DND-41 (cell line): ENCODE results near the gene IFI6.

Experiments
- EZH2 ChIP-seq: IDR thresholded peaks from 3 replicates; pipeline ENCODE4 v1.6.1; 2012; ENCODE audit warnings: borderline replicate concordance, low read depth, mild to moderate bottlenecking, moderate library complexity, low read length, inconsistent platforms; ENCODE audit not compliant: severe bottlenecking
- TF ChIP-seq, protein P1 (sequence below): IDR thresholded peaks from 2 replicates; pipeline ENCODE4 v1.5.1; 2012; ENCODE audit warnings: borderline replicate concordance, low read length, moderate library complexity, mild to moderate bottlenecking; ENCODE audit not compliant: poor library complexity, severe bottlenecking; ENCODE audit errors: extremely low read depth

DNA sequence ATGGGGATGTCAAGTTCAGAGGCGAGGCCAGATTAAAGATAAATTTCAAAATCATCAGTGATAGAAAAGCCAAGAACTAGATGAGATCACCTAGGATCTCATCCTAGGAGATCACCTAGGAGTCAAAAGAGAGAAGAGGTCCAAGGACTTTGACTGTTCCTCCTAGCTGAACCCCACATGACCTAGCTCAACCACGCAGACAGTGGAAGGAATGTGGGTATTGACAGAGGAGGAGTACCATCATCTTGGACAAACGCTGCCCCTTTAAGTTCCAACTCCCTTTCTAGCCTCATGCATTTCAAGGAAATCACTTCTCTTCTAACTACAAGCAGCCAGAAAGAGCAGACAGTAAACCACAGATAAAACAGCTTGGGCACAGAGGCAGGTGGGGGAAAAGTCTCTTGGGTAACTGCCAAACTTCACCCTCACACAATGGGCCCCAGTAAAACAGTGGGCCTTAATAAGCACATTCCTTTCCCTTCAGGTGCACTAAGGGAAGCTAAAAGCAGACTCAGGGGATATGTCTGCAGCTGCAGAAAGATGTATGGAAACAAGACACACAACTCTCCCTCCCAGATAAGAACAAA is 41.2 kb upstream of the IFI6 start:
- TF ChIP-seq, protein P1, sequence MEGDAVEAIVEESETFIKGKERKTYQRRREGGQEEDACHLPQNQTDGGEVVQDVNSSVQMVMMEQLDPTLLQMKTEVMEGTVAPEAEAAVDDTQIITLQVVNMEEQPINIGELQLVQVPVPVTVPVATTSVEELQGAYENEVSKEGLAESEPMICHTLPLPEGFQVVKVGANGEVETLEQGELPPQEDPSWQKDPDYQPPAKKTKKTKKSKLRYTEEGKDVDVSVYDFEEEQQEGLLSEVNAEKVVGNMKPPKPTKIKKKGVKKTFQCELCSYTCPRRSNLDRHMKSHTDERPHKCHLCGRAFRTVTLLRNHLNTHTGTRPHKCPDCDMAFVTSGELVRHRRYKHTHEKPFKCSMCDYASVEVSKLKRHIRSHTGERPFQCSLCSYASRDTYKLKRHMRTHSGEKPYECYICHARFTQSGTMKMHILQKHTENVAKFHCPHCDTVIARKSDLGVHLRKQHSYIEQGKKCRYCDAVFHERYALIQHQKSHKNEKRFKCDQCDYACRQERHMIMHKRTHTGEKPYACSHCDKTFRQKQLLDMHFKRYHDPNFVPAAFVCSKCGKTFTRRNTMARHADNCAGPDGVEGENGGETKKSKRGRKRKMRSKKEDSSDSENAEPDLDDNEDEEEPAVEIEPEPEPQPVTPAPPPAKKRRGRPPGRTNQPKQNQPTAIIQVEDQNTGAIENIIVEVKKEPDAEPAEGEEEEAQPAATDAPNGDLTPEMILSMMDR = no peak
- no peak for TF ChIP-seq EZH2
